ENCODE results near the gene TCERG1. TPM values are rescaled to one million over a fixed set of nuclear protein-coding genes. Genes with fewer than 3 reads are reported as not detected.

TCERG1 gene
- total RNA-seq, 1 experiment from 2014 or later, result 112 TPM

DNA sequence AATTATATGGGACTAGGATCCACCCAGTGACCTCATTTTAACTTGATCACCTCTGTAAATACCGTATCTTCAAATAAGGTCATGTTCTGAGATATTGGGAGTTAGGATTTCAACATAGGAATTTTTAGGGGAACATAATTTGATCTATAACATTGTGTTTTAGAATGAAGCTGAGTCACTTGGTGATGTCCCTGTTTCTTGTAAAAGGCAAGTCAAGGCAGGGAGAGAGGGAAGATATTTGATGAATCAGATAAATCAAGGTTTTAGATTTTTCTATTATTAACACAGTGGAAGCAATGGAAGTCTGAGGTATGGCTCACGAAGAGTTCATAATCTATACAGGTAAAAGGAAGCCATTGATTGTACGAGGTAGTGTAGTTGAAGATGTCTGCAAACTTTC lies 80.7 kb downstream of the TCERG1 start:
- Mint-ChIP-seq H3K4me1 (peaks cover 0 to 3% of the 10 kb centered on the region in 2 experiments; a peak in 1 of 4 replicates), H3K4me3 (no peak overlapping the region), H3K27me3 (ENCODE audit: low read depth) (no peaks in the 10 kb centered on the region), H3K36me3 (ENCODE audit: insufficient read depth in 1 of 3, low read depth in 3 of 3) (no peaks in the 10 kb centered on the region), H3K9me3 (no peaks in the 10 kb centered on the region), H3K27ac (no peak overlapping the region)
- Histone ChIP-seq H3K79me2 (ENCODE audit: insufficient read depth, low read length) (no peaks in the 10 kb centered on the region), H4K91ac (ENCODE audit: insufficient read length, low read depth, low read length) (no peak overlapping the region), H3K27ac (ENCODE audit: insufficient read length, low read depth, low read length) (no peak overlapping the region), H2BK5ac (ENCODE audit: insufficient read length, low read length) (no peak overlapping the region), H3K4me1 (ENCODE audit: insufficient read depth, low read length) (no peaks in the 10 kb centered on the region), H2BK15ac (ENCODE audit: low read depth, low read length) (no peak overlapping the region), H2BK12ac (ENCODE audit: insufficient read length, low read depth, low read length) (no peak overlapping the region), H4K20me1 (ENCODE audit: control insufficient read depth, insufficient read depth, insufficient read length) (no peaks in the 10 kb centered on the region), H2BK120ac (ENCODE audit: low read depth, low read length, poor library complexity, severe bottlenecking) (no peak overlapping the region), H3K23me2 (ENCODE audit: insufficient read length, low read depth, low read length, poor library complexity, severe bottlenecking) (no peaks in the 10 kb centered on the region), H4K5ac (ENCODE audit: insufficient read length, low read depth, low read length) (no peak overlapping the region), H3K18ac (ENCODE audit: insufficient read length, low read depth, low read length) (no peak overlapping the region), H3K9ac (ENCODE audit: extremely low read depth, insufficient read length, low read length) (no peak overlapping the region), H3K27me3 (ENCODE audit: insufficient read depth, low read length) (no peaks in the 10 kb centered on the region), H3K23ac (ENCODE audit: insufficient read length, low read depth, low read length) (no peak overlapping the region), H3K4me2 (ENCODE audit: insufficient read depth, insufficient read length, low read length) (no peak overlapping the region), H2BK20ac (ENCODE audit: low read depth, low read length, poor library complexity, severe bottlenecking) (no peak overlapping the region), H3T11ph (ENCODE audit: low read length) (no peak overlapping the region), H2AFZ (ENCODE audit: low read length) (no peak overlapping the region), H3K9me3 (ENCODE audit: control insufficient read depth, low read depth, low read length) (no peaks in the 10 kb centered on the region), H2AK5ac (ENCODE audit: insufficient read length, low read length) (no peak overlapping the region), H4K8ac (replicated peaks; ENCODE audit: insufficient read length, low read depth, low read length) (no peak overlapping the region), H3K4ac (ENCODE audit: low read depth, low read length) (no peak overlapping the region), H3K14ac (ENCODE audit: insufficient read depth, low read length) (no peak overlapping the region), H3K56ac (ENCODE audit: insufficient read length, low read depth, low read length) (no peak overlapping the region), H3K79me1 (ENCODE audit: insufficient read depth, low read depth, low read length, poor library complexity, severe bottlenecking) (no peaks in the 10 kb centered on the region)
- no peak for DNase-seq
- no CpG with 5 or more reads among the region's 3 CpGs for WGBS (ENCODE audit: extremely low coverage, insufficient read length, low lambda C conversion rate)
- TF ChIP-seq, protein P1, sequence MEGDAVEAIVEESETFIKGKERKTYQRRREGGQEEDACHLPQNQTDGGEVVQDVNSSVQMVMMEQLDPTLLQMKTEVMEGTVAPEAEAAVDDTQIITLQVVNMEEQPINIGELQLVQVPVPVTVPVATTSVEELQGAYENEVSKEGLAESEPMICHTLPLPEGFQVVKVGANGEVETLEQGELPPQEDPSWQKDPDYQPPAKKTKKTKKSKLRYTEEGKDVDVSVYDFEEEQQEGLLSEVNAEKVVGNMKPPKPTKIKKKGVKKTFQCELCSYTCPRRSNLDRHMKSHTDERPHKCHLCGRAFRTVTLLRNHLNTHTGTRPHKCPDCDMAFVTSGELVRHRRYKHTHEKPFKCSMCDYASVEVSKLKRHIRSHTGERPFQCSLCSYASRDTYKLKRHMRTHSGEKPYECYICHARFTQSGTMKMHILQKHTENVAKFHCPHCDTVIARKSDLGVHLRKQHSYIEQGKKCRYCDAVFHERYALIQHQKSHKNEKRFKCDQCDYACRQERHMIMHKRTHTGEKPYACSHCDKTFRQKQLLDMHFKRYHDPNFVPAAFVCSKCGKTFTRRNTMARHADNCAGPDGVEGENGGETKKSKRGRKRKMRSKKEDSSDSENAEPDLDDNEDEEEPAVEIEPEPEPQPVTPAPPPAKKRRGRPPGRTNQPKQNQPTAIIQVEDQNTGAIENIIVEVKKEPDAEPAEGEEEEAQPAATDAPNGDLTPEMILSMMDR (conservative IDR thresholded peaks at IDR 0.05), result no peak
